Esophagus muscularis mucosa (tissue), 3 donors: ENCODE data around the gene RBX1.

Source experiments
- POLR2A ChIP-seq: fragments of 450-650 bp; IDR thresholded peaks from one replicate; pipeline ENCODE4 v1.6.1; 2017; ENCODE audit warnings: antibody characterized with exemption, moderate library complexity, mild to moderate bottlenecking, low read depth
- POLR2AphosphoS5 ChIP-seq, 2 donors: sonication (generic); formaldehyde crosslinking; IDR thresholded peaks; one replicate each; pipeline ENCODE4 v1.6.1; 2017; ENCODE audit warnings: antibody characterized with exemption in 2 of 2
- TF ChIP-seq, protein P1 (sequence below), 3 experiments: fragments of 200-600 bp in 2 of 3; fragments of 450-650 bp in 1 of 3; sonication (generic) in 2 of 3; IDR thresholded peaks; one replicate each; pipeline ENCODE4 v1.5.1; 2017 to 2019; ENCODE audit warnings: antibody characterized with exemption in 3 of 3, mild to moderate bottlenecking in 2 of 3, moderate library complexity in 1 of 3

DNA sequence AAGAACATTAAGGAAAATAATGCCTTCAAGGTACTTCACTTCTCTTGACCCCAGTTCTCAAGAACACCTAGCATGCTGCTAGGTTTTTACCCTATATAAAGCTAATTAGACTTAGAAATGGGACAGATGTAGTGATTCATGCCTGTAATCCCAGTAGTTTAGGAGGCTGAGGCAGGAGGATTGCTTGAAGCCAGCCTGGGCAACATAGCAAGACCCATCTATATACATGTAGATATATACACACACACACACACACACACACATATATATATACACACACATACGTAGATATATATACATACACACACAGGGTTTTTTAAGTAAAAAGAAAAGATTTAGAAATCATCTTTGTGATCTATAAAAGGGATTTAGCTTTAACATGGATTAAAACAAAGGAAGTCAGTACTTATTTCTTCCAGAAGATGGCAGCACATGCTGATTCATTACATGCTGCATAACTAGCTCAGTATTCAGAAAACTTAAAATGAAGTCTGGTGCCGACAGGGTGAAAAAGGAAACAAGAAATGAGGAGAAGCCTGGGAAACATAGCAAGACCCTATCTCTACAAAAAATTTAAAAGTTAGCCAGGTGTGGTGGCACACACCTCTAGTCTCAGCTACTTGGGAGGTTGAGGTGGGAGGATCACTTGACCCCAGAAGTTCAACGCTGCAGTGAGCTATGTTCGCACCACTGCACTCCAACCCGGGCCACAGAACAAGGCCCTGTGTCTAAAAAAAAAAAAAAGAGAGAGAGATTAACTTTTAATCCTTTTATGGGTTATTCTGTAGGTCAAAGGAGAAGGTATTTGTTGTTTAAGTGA is 28.5 kb upstream of the RBX1 start:
- TF ChIP-seq, protein P1, sequence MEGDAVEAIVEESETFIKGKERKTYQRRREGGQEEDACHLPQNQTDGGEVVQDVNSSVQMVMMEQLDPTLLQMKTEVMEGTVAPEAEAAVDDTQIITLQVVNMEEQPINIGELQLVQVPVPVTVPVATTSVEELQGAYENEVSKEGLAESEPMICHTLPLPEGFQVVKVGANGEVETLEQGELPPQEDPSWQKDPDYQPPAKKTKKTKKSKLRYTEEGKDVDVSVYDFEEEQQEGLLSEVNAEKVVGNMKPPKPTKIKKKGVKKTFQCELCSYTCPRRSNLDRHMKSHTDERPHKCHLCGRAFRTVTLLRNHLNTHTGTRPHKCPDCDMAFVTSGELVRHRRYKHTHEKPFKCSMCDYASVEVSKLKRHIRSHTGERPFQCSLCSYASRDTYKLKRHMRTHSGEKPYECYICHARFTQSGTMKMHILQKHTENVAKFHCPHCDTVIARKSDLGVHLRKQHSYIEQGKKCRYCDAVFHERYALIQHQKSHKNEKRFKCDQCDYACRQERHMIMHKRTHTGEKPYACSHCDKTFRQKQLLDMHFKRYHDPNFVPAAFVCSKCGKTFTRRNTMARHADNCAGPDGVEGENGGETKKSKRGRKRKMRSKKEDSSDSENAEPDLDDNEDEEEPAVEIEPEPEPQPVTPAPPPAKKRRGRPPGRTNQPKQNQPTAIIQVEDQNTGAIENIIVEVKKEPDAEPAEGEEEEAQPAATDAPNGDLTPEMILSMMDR (IDR thresholded peaks at IDR 0.05) = peak; percentile 72 to 84 (median 77)
- TF ChIP-seq POLR2A (no peak), POLR2AphosphoS5 (IDR thresholded peaks at IDR 0.05) (no peak)
